HG02852 (cell line): ENCODE results near the gene TM4SF18.

ENCODE experiments used
- ATAC-seq: cut with Tn5 transposase; IDR thresholded peaks from one replicate; pipeline ENCODE4 v1.9.1; 2021; ENCODE audit warnings: mild to moderate bottlenecking, moderate library complexity; ENCODE audit not compliant: unreplicated experiment

The TM4SF18 gene

DNA sequence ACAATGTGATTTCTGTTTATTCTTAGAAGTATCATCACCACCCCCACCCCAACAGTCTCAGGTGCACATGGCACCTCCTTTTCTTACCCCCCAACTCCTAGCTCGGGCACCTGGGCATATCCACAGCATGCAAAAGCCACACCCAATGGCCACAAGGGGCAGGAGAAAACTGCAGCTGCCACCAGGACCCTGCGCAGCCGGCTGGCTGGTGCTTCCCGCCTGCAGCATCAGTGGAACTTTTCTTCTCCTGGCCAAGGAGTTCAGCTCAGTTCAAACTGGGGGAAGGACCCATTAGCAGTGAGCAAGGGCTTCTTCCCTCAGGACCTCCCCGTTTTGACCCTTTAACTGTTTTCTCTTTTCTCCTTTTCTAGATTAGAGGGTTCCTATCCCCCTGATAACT, 44.8 kb downstream of the TM4SF18 start:
- ATAC-seq, result no peak

GRCh38 chr3:149284034-149284433, 49.4 kb downstream of the TM4SF18 start:
- ATAC-seq, result no peak

GRCh38 chr3:149283401-149283800, 50.0 kb downstream of the TM4SF18 start:
- no peak for ATAC-seq

DNA sequence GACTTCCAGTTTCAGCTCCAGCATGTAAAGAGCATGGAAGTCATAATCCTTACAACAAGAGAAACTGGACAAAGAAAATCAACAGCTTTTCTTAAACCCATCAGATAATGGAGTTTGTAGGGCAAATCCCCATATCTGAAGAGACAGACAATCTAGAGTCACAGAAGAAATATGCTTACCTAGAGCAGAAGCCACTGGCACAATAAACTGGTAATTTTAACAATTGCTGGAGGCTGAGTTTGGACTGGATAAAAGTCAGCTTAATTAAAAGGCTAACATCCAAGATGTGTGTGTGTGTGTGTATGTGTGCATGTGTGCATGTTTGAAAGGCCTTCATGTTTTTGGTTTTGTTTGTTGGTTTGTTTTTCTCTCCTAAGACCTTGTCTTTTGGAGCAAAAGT, 50.6 kb downstream of the TM4SF18 start:
- no peak for ATAC-seq

GRCh38 chr3:149282322-149282721, 51.1 kb downstream of the TM4SF18 start:
- ATAC-seq, result no peak

- no peak for ATAC-seq
These were observed 52.6 kb downstream of the TM4SF18 start for GRCh38 chr3:149280671-149281349.

DNA sequence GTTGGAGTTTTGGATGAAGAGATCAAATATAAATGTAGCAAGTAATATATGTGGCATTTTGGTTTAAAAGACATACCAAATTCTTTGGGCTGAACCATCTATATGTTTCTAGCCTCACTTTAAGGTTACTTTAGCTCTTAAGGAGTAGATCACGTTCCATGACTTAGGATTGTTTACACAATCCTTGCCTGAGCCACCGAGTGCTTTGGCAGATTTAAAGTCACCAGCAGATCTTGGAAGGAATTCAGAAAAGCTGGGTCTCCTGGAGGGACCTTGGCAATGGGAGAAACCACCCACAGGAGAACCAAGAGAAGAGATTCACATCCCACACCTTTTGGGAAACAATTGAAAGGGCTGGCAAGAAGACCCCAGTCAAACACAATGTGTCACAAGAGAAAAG, 54.5 kb downstream of the TM4SF18 start:
- ATAC-seq, result no peak

- peak; percentile 70 for ATAC-seq
These were observed 56.1 kb downstream of the TM4SF18 start for GRCh38 chr3:149277331-149277813.

DNA sequence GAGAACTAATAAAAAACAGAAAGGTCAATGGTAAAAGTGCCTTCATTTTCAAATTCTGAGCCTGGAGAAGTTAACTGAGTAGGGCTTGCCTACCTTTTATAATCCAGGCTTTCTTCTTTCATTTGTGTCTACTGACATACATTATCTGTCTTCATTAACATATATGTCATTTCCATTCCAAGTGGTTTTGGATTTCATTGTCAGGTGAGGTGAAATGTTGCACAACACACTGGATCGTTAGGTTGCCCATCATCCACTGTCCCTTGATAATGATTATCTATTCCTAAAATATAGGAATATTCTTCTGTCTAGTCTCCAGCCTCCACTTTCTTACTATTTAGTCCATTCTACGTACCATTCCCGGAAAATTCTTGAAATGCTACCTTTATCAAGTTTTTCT, 56.8 kb downstream of the TM4SF18 start:
- no peak for ATAC-seq

- no peak for ATAC-seq
These were observed 59.2 kb downstream of the TM4SF18 start for GRCh38 chr3:149274220-149274619.

DNA sequence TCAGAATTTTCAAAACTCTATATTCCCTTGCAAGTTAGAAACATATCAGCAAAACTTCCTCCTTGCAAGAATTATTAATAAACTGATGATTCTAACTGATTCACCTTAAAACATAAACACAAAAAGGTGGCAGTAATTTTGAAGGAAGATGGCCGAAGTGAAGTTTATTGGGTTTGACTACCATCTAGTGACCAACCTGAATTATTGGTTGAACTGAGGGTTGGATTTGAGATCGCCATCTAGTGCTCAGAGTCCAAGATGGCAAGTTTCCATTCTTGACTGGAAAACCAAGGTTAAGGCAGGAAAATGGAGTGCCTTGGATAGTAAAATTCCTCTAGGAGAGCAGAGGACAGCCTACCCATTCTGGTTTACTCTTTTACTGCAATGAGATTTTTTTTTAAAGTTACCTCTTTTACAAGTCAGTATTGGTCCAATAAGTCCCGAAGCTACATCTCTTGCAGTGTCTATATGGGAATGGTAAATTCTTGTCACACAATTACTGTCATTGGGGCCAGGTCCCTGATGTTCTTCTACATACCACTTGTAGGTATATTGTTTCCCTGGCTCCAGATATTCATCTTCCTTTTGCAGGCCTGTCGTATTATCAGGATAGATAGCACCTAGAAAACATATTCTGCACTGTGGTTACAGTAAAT, 60.2 kb downstream of the TM4SF18 start:
- ATAC-seq, result peak; percentile 85

DNA sequence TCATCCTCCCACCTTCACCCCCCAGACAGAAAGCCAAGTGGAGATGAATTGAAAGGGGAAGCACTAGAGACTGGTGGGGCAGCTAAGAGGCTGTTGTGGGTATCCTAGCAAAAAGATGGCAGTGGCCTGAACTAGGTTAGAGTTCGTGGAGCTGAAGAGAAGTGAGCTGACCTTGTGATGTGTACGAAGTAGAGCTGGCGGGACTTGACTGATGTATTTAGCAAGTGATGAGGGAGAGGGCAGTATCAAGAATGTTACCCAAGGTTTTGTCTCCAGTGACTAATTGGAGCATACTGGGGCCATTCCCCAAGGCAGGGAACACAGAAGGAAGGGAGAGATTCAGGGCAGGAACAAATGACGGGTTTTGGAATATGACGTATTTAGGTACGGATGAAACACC, 61.8 kb downstream of the TM4SF18 start:
- no peak for ATAC-seq

DNA sequence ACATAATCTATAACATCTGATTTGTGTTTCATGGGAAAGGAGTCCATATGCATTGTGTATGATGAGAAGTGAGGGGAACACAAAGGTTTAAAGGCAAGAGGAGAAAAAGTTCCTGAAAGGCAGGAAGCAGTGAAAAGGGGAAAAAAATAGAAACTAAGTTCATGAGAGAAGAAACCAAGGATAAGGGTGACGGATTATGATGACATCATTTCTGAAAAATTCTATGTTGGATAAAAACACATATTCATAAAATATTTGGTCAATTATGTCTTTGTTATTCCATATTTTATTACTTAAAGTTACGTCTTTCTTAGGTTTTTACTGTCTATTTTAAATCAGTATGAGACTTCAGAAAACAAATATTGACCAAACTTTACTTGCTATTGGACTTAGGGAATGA, 63.3 kb downstream of the TM4SF18 start:
- ATAC-seq, result no peak

GRCh38 chr3:149269687-149270086, 63.7 kb downstream of the TM4SF18 start:
- ATAC-seq, result no peak
